ENCODE measurements around the gene MLPH.

MLPH gene

DNA sequence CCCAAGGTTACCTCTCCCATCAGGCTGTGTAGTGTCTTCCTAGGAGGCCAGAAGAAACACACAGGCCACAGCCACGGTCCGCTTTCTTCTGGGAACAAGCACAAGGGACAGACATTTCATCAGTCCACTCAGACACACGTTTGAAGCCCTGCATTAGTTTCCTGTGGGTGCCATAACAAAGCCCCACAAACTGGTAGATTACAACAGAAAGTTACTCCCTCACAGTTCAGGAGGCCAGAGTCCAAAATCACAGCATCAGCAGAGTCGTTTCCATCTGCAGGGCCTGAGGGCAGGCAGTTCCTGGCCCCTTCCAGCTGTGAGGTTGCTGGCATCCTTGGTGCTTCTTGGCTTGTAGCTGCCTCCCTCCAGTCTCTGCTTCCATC lies 70.6 kb downstream of the MLPH start:
- no peak overlapping the region for H3K4me3 ChIP-seq (replicated peaks in 1 of 2; ENCODE audit: low read depth in 2 of 2, low read length in 2 of 2)
- TF ChIP-seq CTCF (IDR thresholded peaks at IDR 0.05; ENCODE audit: low read depth, low read length): no peak
- no peak for DNase-seq (ENCODE audit: low read depth in 2 of 2)

DNA sequence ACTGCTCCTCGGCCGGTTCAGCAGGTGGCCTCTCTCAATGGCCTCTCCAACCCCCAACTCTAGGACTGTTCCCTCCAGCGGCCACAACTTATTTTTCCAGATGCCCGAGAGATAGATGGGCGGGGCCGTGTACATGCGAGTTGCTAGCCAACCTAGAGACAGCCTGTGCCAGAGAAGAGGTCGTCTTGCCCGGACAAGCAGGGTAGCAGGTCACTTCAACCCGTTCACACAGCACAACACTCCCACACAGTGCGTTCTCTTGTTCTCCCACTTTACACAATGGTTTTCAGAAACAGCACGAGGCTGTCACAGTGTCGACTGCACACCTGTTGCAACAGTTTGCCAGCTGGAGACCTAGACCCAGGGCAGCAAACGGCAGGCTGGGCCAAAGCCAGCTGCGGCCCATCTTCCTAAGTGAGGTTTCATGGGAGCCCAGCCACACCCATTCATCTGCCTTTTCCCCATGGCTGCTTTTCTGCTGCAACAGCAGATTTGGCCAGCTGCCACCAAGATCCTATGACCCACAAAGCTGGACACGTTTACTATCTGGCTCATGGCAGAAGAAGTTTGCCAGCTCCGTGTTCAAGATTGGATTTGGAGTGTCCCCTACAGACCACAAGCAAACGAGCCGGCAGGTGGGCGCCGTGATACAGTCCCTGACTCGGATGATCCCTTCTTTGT lies 72.0 kb downstream of the MLPH start:
- peak; percentile 78 to 92 for DNase-seq (ENCODE audit: low read depth in 2 of 2)
- H3K4me3 ChIP-seq (replicated peaks in 1 of 2; ENCODE audit: low read depth in 2 of 2, low read length in 2 of 2): no peak overlapping the region
- no peak for TF ChIP-seq CTCF (IDR thresholded peaks at IDR 0.05; ENCODE audit: low read depth, low read length)

GRCh38 chr2:237561221-237561620 lies 74.2 kb downstream of the MLPH start:
- H3K4me3 ChIP-seq (replicated peaks in 1 of 2; ENCODE audit: low read depth in 2 of 2, low read length in 2 of 2): no peak overlapping the region
- no peak for TF ChIP-seq CTCF (IDR thresholded peaks at IDR 0.05; ENCODE audit: low read depth, low read length)
- no peak for DNase-seq (ENCODE audit: low read depth in 2 of 2)

DNA sequence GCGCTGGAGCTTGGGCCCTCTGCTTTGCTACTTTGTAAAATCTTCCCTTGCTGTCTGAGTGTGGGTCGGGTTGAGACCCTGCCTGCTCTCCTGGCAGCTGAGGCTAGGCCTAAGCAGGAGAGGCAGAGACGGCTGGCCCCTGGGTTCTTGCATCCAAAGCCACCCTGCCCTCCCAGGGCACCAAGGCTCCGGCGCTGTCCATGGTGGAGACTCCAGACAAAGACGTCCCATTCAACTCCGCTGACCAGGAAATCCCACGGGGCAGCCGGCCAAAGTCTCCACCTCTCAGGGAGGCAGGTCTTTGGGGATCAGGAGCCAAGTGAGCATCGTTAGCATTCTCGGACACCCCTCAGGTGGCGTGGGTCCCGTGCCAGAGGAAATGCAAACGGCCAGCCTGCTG lies 76.8 kb downstream of the MLPH start:
- no peak for TF ChIP-seq CTCF (IDR thresholded peaks at IDR 0.05; ENCODE audit: low read depth, low read length)
- no peak overlapping the region for H3K4me3 ChIP-seq (replicated peaks in 1 of 2; ENCODE audit: low read depth in 2 of 2, low read length in 2 of 2)
- peak; percentile 46 for DNase-seq (ENCODE audit: low read depth in 2 of 2)

DNA sequence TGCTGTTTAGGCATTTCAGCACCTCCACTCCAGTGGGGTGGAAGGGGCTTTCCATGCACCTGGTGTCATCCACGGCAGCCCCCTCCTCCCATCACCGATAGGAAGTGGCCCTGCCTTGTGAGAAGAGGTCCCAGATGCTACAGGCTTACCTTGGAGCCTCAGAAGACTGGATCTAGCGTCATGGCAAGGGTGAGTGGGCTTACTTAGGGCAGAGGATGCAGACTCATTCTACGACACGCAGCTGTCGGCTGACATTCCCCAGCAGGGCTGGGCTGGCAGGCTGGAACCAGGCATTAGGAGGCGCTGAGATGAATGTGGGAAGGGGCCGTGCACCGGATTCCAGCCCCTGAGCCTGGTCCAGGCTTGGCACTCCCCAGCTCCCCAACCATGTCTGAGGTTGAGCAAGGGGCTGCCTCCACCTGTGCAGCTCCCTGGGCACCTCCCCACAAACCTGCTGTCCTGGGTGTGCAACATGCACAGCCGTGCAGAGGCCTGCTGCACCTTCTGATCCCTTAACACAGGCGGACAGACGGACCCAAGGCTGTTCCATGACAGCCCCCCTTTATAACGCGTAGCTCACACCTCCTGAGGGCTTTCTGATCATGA lies 77.6 kb downstream of the MLPH start:
- no peak overlapping the region for H3K4me3 ChIP-seq (replicated peaks in 1 of 2; ENCODE audit: low read depth in 2 of 2, low read length in 2 of 2)
- no peak for DNase-seq (ENCODE audit: low read depth in 2 of 2)
- TF ChIP-seq CTCF (IDR thresholded peaks at IDR 0.05; ENCODE audit: low read depth, low read length): no peak

DNA sequence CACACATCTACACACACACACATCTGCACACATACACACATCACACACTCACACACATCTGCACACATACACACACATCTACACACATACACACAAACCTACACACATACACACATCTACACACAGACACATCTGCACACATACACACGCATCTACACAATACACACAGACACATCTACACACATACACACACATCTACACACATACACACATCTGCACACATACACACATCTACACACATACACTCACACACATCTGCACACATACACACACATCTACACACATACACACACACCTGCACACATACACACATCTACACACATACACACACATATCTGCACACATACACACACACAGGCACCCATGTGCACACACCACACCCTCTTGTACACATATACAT lies 78.9 kb downstream of the MLPH start:
- no peak overlapping the region for H3K4me3 ChIP-seq (replicated peaks in 1 of 2; ENCODE audit: low read depth in 2 of 2, low read length in 2 of 2)
- DNase-seq (ENCODE audit: low read depth in 2 of 2): no peak
- no peak for TF ChIP-seq CTCF (IDR thresholded peaks at IDR 0.05; ENCODE audit: low read depth, low read length)

All from cardiac fibroblast (primary cell).